GM23248 (cell line): Measurements from ENCODE around the gene SPDEF. TPM values are rescaled to one million over a fixed set of nuclear protein-coding genes. Genes with fewer than 3 reads are reported as not detected.

Experiments used
- DNase-seq: peaks from one replicate; pipeline ENCODE4 v3.0.0-alpha.2; 2015
- H2AFZ ChIP-seq: fragments of 200-600 bp; sonication (generic); 2 replicates; pipeline ENCODE4 v1.6.1; 2016; ENCODE audit warnings: antibody characterized with exemption
- H3F3A ChIP-seq: fragments of 200-600 bp; sonication (generic); 2 replicates; pipeline ENCODE4 v1.6.1; 2016; ENCODE audit warnings: mild to moderate bottlenecking, antibody characterized with exemption, mixed run types; ENCODE audit not compliant: insufficient read depth
- H3K27ac ChIP-seq: fragments of 200-600 bp; sonication (generic); 2 replicates; pipeline ENCODE4 v1.5.1; 2016; ENCODE audit warnings: mild to moderate bottlenecking
- H3K27me3 ChIP-seq: fragments of 200-600 bp; sonication (generic); replicated peaks from 2 replicates; pipeline ENCODE4 v1.6.1; 2016; ENCODE audit warnings: mild to moderate bottlenecking; ENCODE audit not compliant: insufficient read depth
- H3K36me3 ChIP-seq: fragments of 200-600 bp; sonication (generic); 2 replicates; pipeline ENCODE4 v1.6.1; 2016; ENCODE audit warnings: low read depth, mild to moderate bottlenecking
- H3K4me1 ChIP-seq: fragments of 200-600 bp; sonication (generic); 2 replicates; pipeline ENCODE4 v1.6.1; 2016; ENCODE audit warnings: mild to moderate bottlenecking; ENCODE audit not compliant: insufficient read depth
- H3K4me2 ChIP-seq: fragments of 200-600 bp; sonication (generic); one replicate; pipeline ENCODE4 v1.6.1; 2016; ENCODE audit warnings: mild to moderate bottlenecking; ENCODE audit not compliant: unreplicated experiment
- H3K4me3 ChIP-seq: fragments of 200-600 bp; sonication (generic); 2 replicates; pipeline ENCODE4 v1.5.1; 2016; ENCODE audit warnings: mild to moderate bottlenecking
- H3K79me2 ChIP-seq: fragments of 200-600 bp; sonication (generic); 2 replicates; pipeline ENCODE4 v1.6.1; 2016; ENCODE audit warnings: mild to moderate bottlenecking; ENCODE audit not compliant: insufficient read depth
- H3K9ac ChIP-seq: fragments of 200-600 bp; sonication (generic); 2 replicates; pipeline ENCODE4 v1.6.1; 2016; ENCODE audit warnings: mild to moderate bottlenecking
- H3K9me2 ChIP-seq: fragments of 200-600 bp; sonication (generic); 2 replicates; pipeline ENCODE4 v1.6.1; 2016; ENCODE audit warnings: mixed run types, mild to moderate bottlenecking, moderate library complexity; ENCODE audit not compliant: insufficient read depth
- H3K9me3 ChIP-seq: fragments of 200-600 bp; sonication (generic); one replicate; pipeline ENCODE4 v1.6.1; 2017; ENCODE audit warnings: low read depth
- H4K20me1 ChIP-seq: fragments of 200-600 bp; sonication (generic); 2 replicates; pipeline ENCODE4 v1.6.0; 2016; ENCODE audit not compliant: insufficient read depth
- EZH2 ChIP-seq: fragments of 200-600 bp; sonication (generic); IDR thresholded peaks from 2 replicates; pipeline ENCODE4 v1.6.1; 2018; ENCODE audit warnings: antibody characterized with exemption, mild to moderate bottlenecking; ENCODE audit not compliant: insufficient read depth, poor library complexity, severe bottlenecking
- EZH2phosphoT487 ChIP-seq: fragments of 200-600 bp; sonication (generic); IDR thresholded peaks from 2 replicates; pipeline ENCODE4 v1.6.1; 2018; ENCODE audit warnings: antibody characterized with exemption, moderate library complexity, mild to moderate bottlenecking, low read depth; ENCODE audit not compliant: insufficient read depth
- WGBS, 2 experiments: methylation state at CpG; one replicate each; pipeline ENCODE4 v1.1.6; 2015 to 2017; ENCODE audit warnings: low lambda C conversion rate in 2 of 2, low coverage in 1 of 2; ENCODE audit errors: missing lambda C conversion rate in 2 of 2; 5-methylcytosine and 5-hydroxymethylcytosine counted together
- in situ Hi-C: fragments of 300-500 bp; cut with MboI; formaldehyde crosslinking; loops from 2 replicates; pipeline ENCODE4 v1.15.0; 2020
- polyA plus RNA-seq: library from polyadenylated mRNA; unstranded; fragments of >200 nt; fragmentation: Nextera tagmentation; extraction: Ambion mirVana; gene quantifications from 2 replicates; pipeline ENCODE4 v1.2.1, GENCODE V29; 2016
- total RNA-seq: library from RNA; depleted of rRNA; stranded (reverse); fragments of >200 nt; shearing (Covaris generic); gene quantifications from 2 replicates; pipeline ENCODE4 v1.2.3, GENCODE V29; 2014

Gene SPDEF
- total and polyA plus RNA-seq, 2 experiments from 2014 or later = not detected

- in situ Hi-C loops = no loop called here
Measured at GRCh38 chr6:34564181-34564580, 8.1 kb upstream of the SPDEF start.

DNA sequence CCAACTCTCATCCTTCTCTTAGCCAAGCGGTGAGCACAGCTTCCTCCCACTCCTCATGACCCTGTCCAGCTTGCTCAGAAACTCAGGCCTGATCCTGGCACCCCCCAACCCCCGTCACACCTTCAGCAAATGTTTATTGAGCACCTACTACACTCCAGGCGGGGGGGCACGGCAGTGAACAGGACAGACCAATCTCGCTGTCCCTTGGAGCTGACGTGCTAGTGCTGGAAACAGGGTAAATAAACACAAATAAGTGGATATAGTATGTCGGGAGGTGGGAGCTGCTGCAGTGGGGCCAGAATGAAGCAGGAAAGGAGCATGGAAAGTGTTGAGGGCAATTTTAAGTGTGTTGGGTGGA, 7.4 kb upstream of the SPDEF start:
- H3K4me2 ChIP-seq = no peak overlapping the region
- no peaks in the 10 kb centered on the region for H3K9me3 ChIP-seq
- no peaks in the 10 kb centered on the region for H3K27me3 ChIP-seq
- TF ChIP-seq EZH2phosphoT487 (no peak), EZH2 (no peak)
- no peak overlapping the region for H2AFZ ChIP-seq
- no peak overlapping the region for H3K4me3 ChIP-seq
- no peaks in the 10 kb centered on the region for H3K4me1 ChIP-seq
- H3K9me2 ChIP-seq = no peaks in the 10 kb centered on the region
- H3K9ac ChIP-seq = no peak overlapping the region
- H4K20me1 ChIP-seq = no peaks in the 10 kb centered on the region
- H3K79me2 ChIP-seq = no peaks in the 10 kb centered on the region
- no peaks in the 10 kb centered on the region for H3F3A ChIP-seq
- DNase-seq = no peak
- in situ Hi-C loops = no loop called here
- H3K36me3 ChIP-seq = no peaks in the 10 kb centered on the region
- no peak overlapping the region for H3K27ac ChIP-seq
- WGBS, 2 experiments = 69 to 74% methylated on average over 7 of the region's 7 CpGs

More at GRCh38 chr6:34564181-34564580, 8.1 kb upstream of the SPDEF start:
- Histone ChIP-seq H3K27me3 (no peaks in the 10 kb centered on the region), H3K9ac (no peak overlapping the region), H3K36me3 (no peaks in the 10 kb centered on the region), H4K20me1 (no peaks in the 10 kb centered on the region), H3K9me3 (no peaks in the 10 kb centered on the region), H3K4me1 (no peaks in the 10 kb centered on the region), H3K4me3 (no peak overlapping the region), H3K79me2 (no peaks in the 10 kb centered on the region), H3K9me2 (no peaks in the 10 kb centered on the region), H3K4me2 (no peak overlapping the region), H3F3A (no peaks in the 10 kb centered on the region), H3K27ac (no peak overlapping the region), H2AFZ (no peak overlapping the region)
- no peak for DNase-seq
- 93 to 95% methylated on average over 5 of the region's 5 CpGs for WGBS, 2 experiments
- no peak for TF ChIP-seq EZH2
- TF ChIP-seq EZH2phosphoT487 = no peak

- Histone ChIP-seq H3K4me2 (no peak overlapping the region), H3K79me2 (no peaks in the 10 kb centered on the region), H3K27ac (no peak overlapping the region), H3K27me3 (no peaks in the 10 kb centered on the region), H3K9me3 (no peaks in the 10 kb centered on the region), H3K9me2 (no peaks in the 10 kb centered on the region), H3K9ac (no peak overlapping the region), H3K4me1 (no peaks in the 10 kb centered on the region), H3K36me3 (no peaks in the 10 kb centered on the region), H2AFZ (no peak overlapping the region), H3K4me3 (no peak overlapping the region), H3F3A (no peaks in the 10 kb centered on the region), H4K20me1 (no peaks in the 10 kb centered on the region)
- 76 to 79% methylated on average over 13 to 15 of the region's 15 CpGs for WGBS, 2 experiments
- no peak for TF ChIP-seq EZH2
- TF ChIP-seq EZH2phosphoT487 = no peak
- in situ Hi-C loops = no loop called here
- no peak for DNase-seq
Measured at GRCh38 chr6:34562861-34563512, 6.9 kb upstream of the SPDEF start.

DNA sequence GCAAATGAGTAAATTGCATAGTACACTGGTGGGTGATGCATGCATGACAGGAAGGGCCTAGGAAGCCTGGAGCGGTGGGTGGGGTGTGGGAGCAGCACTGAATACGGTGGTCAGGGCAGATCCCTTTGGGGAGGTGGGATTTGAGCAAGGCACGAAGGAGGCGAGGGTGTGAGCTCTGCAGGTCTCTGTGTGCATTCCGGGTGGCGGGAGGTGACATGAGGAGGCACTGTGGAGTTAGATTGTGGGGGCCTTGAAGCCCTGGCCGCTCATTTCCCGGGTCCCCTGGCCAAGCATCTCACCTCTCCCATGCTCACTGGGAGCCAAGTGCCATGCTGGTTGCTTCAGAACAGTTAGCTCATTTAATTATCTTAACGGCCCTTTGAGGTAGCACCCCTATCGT, 6.2 kb upstream of the SPDEF start:
- Histone ChIP-seq H3K4me3 (no peak overlapping the region), H2AFZ (no peak overlapping the region), H3K27me3 (no peaks in the 10 kb centered on the region), H3K4me1 (no peaks in the 10 kb centered on the region), H3K4me2 (no peak overlapping the region), H3K9me2 (no peaks in the 10 kb centered on the region), H3K27ac (no peak overlapping the region), H3K9ac (no peak overlapping the region), H3K9me3 (no peaks in the 10 kb centered on the region), H3F3A (no peaks in the 10 kb centered on the region), H4K20me1 (no peaks in the 10 kb centered on the region), H3K36me3 (no peaks in the 10 kb centered on the region), H3K79me2 (no peaks in the 10 kb centered on the region)
- no peak for DNase-seq
- 77 to 81% methylated on average over 10 of the region's 10 CpGs for WGBS, 2 experiments
- TF ChIP-seq EZH2 (no peak), EZH2phosphoT487 (no peak)
- in situ Hi-C loops = no loop called here

- in situ Hi-C loops = no loop called here
Measured at GRCh38 chr6:34561227-34561530, 5.0 kb upstream of the SPDEF start.

More at GRCh38 chr6:34561227-34561530, 5.0 kb upstream of the SPDEF start:
- Histone ChIP-seq H3K4me2 (no peak overlapping the region), H2AFZ (no peak overlapping the region), H3K27me3 (no peaks in the 10 kb centered on the region), H3K27ac (no peak overlapping the region), H3K9me2 (no peaks in the 10 kb centered on the region), H3K79me2 (no peaks in the 10 kb centered on the region), H3K4me3 (no peak overlapping the region), H3F3A (no peaks in the 10 kb centered on the region), H3K36me3 (no peaks in the 10 kb centered on the region), H3K9ac (no peak overlapping the region), H3K4me1 (no peaks in the 10 kb centered on the region), H4K20me1 (no peaks in the 10 kb centered on the region), H3K9me3 (no peaks in the 10 kb centered on the region)
- TF ChIP-seq EZH2 (no peak), EZH2phosphoT487 (no peak)
- 78 to 83% methylated on average over 2 of the region's 2 CpGs for WGBS, 2 experiments
- DNase-seq = no peak
